ENCODE results near the gene DTD1.

Gene DTD1

GRCh38 chr20:18793625-18794427 is 206.0 kb downstream of the DTD1 start:
- DNase-seq (ENCODE audit: low spot score) = peak; percentile 94

GRCh38 chr20:18794428-18794787 is 206.6 kb downstream of the DTD1 start:
- DNase-seq (ENCODE audit: low spot score) = no peak

- DNase-seq (ENCODE audit: low spot score) = no peak
Observed at GRCh38 chr20:18795366-18795765, 207.5 kb downstream of the DTD1 start.

GRCh38 chr20:18796282-18796833 is 208.5 kb downstream of the DTD1 start:
- DNase-seq (ENCODE audit: low spot score) = no peak

GRCh38 chr20:18801516-18801915 is 213.7 kb downstream of the DTD1 start:
- DNase-seq (ENCODE audit: low spot score) = no peak

- DNase-seq (ENCODE audit: low spot score) = no peak
Observed at GRCh38 chr20:18802012-18802634, 214.3 kb downstream of the DTD1 start.

- DNase-seq (ENCODE audit: low spot score) = no peak
Observed at GRCh38 chr20:18805881-18806280, 218.0 kb downstream of the DTD1 start.

GRCh38 chr20:18808712-18809111 is 220.9 kb downstream of the DTD1 start:
- DNase-seq (ENCODE audit: low spot score) = no peak

- no peak for DNase-seq (ENCODE audit: low spot score)
Observed at GRCh38 chr20:18811186-18811585, 223.3 kb downstream of the DTD1 start.

GRCh38 chr20:18811904-18812303 is 224.1 kb downstream of the DTD1 start:
- no peak for DNase-seq (ENCODE audit: low spot score)

- DNase-seq (ENCODE audit: low spot score) = no peak
Observed at GRCh38 chr20:18813483-18813882, 225.6 kb downstream of the DTD1 start, which contains the start of gene SCP2D1. SCP2D1 (plus strand) TSS chr20:18813783; CDS start chr20:18813816, 33 bp downstream.

GRCh38 chr20:18815194-18815942 is 227.5 kb downstream of the DTD1 start:
- DNase-seq (ENCODE audit: low spot score) = no peak

Small RNA genes within 50 kb of the gene (small RNA-seq; reads per million reads assigned to genes)
- gene RN7SL638P (0 reads per million in 2 experiments), gene RNU6ATAC34P (0 to 0.04 reads per million in 2 experiments)

Data from SK-N-DZ (cell line).